Caco-2 (cell line): ENCODE data around the gene RHEBL1. TPM values are rescaled to one million over a fixed set of nuclear protein-coding genes. Genes with fewer than 3 reads are reported as not detected.

ENCODE experiments used
- BruUV-seq: library from RNA; stranded (reverse); fragments of 400-500 nt; replicated peaks from 2 replicates; lab custom pipeline; 2021; lab: Mats Ljungman, UMichigan
- CTCF ChIA-PET: fragments of 300-600 bp; sonication (Branson Sonifier 250); formaldehyde crosslinking; loops from one replicate; lab custom pipeline; 2022; ENCODE audit warnings: antibody characterized with exemption; lab: Charles Lee
- POLR2A ChIA-PET: fragments of 300-600 bp; sonication (Branson Sonifier 250); formaldehyde crosslinking; loops from one replicate; lab custom pipeline; 2022; ENCODE audit warnings: antibody characterized with exemption; lab: Charles Lee
- DNase-seq, 2 experiments: peaks; one replicate each; pipeline versions ENCODE4 v3.0.0 to v3.0.0-alpha.2; 2020 to 2022
- H3K27me3 ChIP-seq: replicated peaks from 2 replicates; pipeline ENCODE4 v1.6.0; 2011; ENCODE audit warnings: low read length; ENCODE audit not compliant: control insufficient read depth, insufficient read depth
- H3K36me3 ChIP-seq: 2 replicates; pipeline ENCODE4 v1.5.1; 2011; ENCODE audit warnings: low read length; ENCODE audit not compliant: control insufficient read depth, insufficient read depth
- H3K4me1 ChIP-seq: fragments of 250-450 bp; sonication (Bioruptor Pico); 2 replicates; pipeline ENCODE4 v1.5.1; 2020; ENCODE audit warnings: mild to moderate bottlenecking
- H3K4me3 ChIP-seq: 2 replicates; pipeline ENCODE4 v1.5.1; 2011; ENCODE audit warnings: low read depth, mild to moderate bottlenecking, control low read depth, low read length
- H3K9me3 ChIP-seq: fragments of 250-450 bp; sonication (Bioruptor Pico); 2 replicates; pipeline ENCODE4 v1.5.1; 2020; ENCODE audit warnings: mild to moderate bottlenecking, moderate library complexity
- H3K27ac Mint-ChIP-seq: one replicate; pipeline ENCODE4 v1.8.0; 2022; ENCODE audit warnings: mixed read lengths; ENCODE audit not compliant: unreplicated experiment
- H3K27me3 Mint-ChIP-seq: one replicate; pipeline ENCODE4 v1.8.0; 2022; ENCODE audit warnings: mixed read lengths; ENCODE audit not compliant: insufficient read depth, unreplicated experiment
- H3K36me3 Mint-ChIP-seq: one replicate; pipeline ENCODE4 v1.8.0; 2022; ENCODE audit warnings: mild to moderate bottlenecking, mixed read lengths; ENCODE audit not compliant: insufficient read depth, unreplicated experiment
- H3K4me1 Mint-ChIP-seq: one replicate; pipeline ENCODE4 v1.8.0; 2022; ENCODE audit warnings: low read depth, mixed read lengths; ENCODE audit not compliant: unreplicated experiment
- H3K4me3 Mint-ChIP-seq: one replicate; pipeline ENCODE4 v1.8.0; 2022; ENCODE audit warnings: mild to moderate bottlenecking, moderate library complexity, mixed read lengths; ENCODE audit not compliant: unreplicated experiment
- H3K9me3 Mint-ChIP-seq: one replicate; pipeline ENCODE4 v1.8.0; 2022; ENCODE audit warnings: mixed read lengths; ENCODE audit not compliant: unreplicated experiment
- intact Hi-C: fragments of 100-400 bp; cut with micrococcal nuclease; formaldehyde crosslinking; loops from one replicate; pipeline ENCODE4 v1.10.0; 2022; ENCODE audit not compliant: unreplicated experiment
- total RNA-seq: library from RNA; stranded (reverse); gene quantifications from 2 replicates; pipeline ENCODE4 v1.2.3, GENCODE V29; 2022
- TF ChIP-seq, protein P1 (sequence below), 2 experiments: fragments of 200-600 bp in 1 of 2; IDR thresholded peaks; 1 replicate in 1 of 2; 2 replicates in 1 of 2; pipeline versions ENCODE4 v1.5.1 to v1.8.0; 2011 to 2022; ENCODE audit warnings: antibody characterized with exemption in 1 of 2, control low read depth in 1 of 2, inconsistent platforms in 1 of 2, low read depth in 1 of 2, low read length in 1 of 2, mild to moderate bottlenecking in 1 of 2, moderate library complexity in 1 of 2; ENCODE audit not compliant: insufficient read depth in 1 of 2, severe bottlenecking in 1 of 2, unreplicated experiment in 1 of 2

Gene RHEBL1
- total RNA-seq, 1 experiment from 2014 or later, result 2.5 TPM

DNA sequence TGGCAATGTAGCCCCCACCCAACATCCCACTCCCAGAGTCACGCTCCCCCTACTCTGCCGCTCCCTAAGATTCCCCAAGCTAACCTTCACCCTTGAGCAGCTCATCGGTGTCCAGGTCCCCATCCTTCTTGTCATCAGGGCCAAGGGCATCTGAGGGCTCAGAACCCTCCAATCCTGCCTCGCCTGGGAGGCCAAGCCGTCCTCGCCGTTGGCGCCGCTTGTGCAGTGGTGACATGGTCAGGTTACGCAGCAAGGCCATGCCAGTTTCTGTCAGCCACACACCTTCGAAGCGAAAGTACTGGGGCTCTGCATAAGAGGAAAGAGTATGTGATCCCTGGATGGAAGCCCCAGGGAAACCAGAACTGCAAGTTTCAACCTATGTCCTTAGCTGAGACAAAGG lies 25.1 kb downstream of the RHEBL1 start:
- POLR2A ChIA-PET, result no interaction called here
- TF ChIP-seq, protein P1, sequence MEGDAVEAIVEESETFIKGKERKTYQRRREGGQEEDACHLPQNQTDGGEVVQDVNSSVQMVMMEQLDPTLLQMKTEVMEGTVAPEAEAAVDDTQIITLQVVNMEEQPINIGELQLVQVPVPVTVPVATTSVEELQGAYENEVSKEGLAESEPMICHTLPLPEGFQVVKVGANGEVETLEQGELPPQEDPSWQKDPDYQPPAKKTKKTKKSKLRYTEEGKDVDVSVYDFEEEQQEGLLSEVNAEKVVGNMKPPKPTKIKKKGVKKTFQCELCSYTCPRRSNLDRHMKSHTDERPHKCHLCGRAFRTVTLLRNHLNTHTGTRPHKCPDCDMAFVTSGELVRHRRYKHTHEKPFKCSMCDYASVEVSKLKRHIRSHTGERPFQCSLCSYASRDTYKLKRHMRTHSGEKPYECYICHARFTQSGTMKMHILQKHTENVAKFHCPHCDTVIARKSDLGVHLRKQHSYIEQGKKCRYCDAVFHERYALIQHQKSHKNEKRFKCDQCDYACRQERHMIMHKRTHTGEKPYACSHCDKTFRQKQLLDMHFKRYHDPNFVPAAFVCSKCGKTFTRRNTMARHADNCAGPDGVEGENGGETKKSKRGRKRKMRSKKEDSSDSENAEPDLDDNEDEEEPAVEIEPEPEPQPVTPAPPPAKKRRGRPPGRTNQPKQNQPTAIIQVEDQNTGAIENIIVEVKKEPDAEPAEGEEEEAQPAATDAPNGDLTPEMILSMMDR (IDR thresholded peaks at IDR 0.05; ENCODE audit: insufficient read depth in 1 of 2, low read depth in 1 of 2, low read length in 1 of 2, severe bottlenecking in 1 of 2, unreplicated experiment in 1 of 2), result no peak
- no peak overlapping the region for H3K4me3 Mint-ChIP-seq
- Histone ChIP-seq H3K9me3 (no peaks in the 10 kb centered on the region), H3K4me3 (no peak overlapping the region), H3K4me1 (no peaks in the 10 kb centered on the region), H3K36me3 (peaks cover 19% of the 10 kb centered on the region), H3K27me3 (no peaks in the 10 kb centered on the region)
- H3K27ac Mint-ChIP-seq, result no peak overlapping the region
- intact Hi-C loops, result no loop called here
- H3K27me3 Mint-ChIP-seq, result no peaks in the 10 kb centered on the region
- H3K36me3 Mint-ChIP-seq, result peaks cover 100% of the 10 kb centered on the region
- H3K4me1 Mint-ChIP-seq, result no peaks in the 10 kb centered on the region
- no peaks in the 10 kb centered on the region for H3K9me3 Mint-ChIP-seq
- no peak for DNase-seq
- no TSS peak for BruUV-seq
- CTCF ChIA-PET, result interaction anchor here (1.3 to 1.6 kb wide), 3 partner anchors 13 to 62 kb away, joined by 3 to 6 read pairs (median 3); partner anchors contain the start of gene PRKAG1

DNA sequence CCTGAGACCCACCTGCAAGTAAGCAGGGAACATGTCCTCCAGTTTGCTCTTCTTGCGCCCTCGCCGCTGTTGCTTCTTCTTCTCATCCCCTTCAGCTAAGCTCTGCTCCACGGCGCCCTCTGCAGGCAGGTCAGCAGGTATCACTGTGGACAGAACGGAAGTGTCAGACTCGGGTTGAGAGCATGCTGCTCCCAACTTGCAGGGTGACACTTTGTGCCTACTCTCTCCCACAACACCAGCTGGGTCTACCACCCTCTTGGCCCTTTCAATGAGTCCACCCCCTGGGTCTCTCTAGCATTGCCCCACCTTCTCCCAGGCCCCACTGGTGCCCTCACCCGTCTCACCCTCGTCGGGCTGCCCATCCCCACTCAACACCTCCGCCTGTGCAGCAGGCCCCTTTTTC lies 25.9 kb downstream of the RHEBL1 start:
- Mint-ChIP-seq H3K27me3 (no peaks in the 10 kb centered on the region), H3K27ac (no peak overlapping the region), H3K9me3 (no peaks in the 10 kb centered on the region), H3K4me3 (no peak overlapping the region), H3K4me1 (no peaks in the 10 kb centered on the region), H3K36me3 (peaks cover 99% of the 10 kb centered on the region)
- ChIA-PET CTCF (interaction anchor here (0.6 to 1.6 kb wide), 8 partner anchors 15 to 87 kb away, joined by 3 to 6 read pairs (median 3); partner anchors contain the start of genes ARF3, LMBR1L, PRKAG1 and RHEBL1), POLR2A (interaction anchor here (0.5 kb wide), 1 partner anchor 69 kb away, joined by 3 read pairs; no protein-coding TSS in a partner anchor)
- Histone ChIP-seq H3K4me3 (no peak overlapping the region), H3K9me3 (no peaks in the 10 kb centered on the region), H3K36me3 (peaks cover 17% of the 10 kb centered on the region), H3K27me3 (no peaks in the 10 kb centered on the region), H3K4me1 (no peaks in the 10 kb centered on the region)
- TF ChIP-seq, protein P1 (IDR thresholded peaks at IDR 0.05; ENCODE audit: insufficient read depth in 1 of 2, low read depth in 1 of 2, low read length in 1 of 2, severe bottlenecking in 1 of 2, unreplicated experiment in 1 of 2), result peak; percentile 61 to 82
- peak; percentile 75 to 80 for DNase-seq
- BruUV-seq, result TSS peak; percentile 11
- intact Hi-C loops, result no loop called here

DNA sequence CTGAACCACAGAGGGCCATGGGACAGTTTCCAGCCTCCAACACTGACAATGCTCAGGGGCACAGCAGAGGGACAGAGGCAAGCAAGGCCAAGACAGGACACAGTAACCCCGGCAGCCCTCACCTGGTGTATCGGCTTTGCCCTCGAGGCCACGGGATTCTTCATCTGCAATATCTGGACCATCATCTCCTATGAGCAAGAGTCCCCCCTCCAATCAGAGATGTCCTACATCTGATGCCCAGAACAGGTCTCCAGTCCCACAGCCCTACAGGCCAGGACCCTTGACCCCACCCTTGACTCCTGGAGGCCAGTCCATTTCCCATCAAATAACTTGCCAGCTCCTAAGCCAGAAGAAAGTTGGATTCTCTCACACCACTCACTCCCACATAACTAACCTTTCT lies 26.5 kb downstream of the RHEBL1 start:
- H3K4me3 ChIP-seq, result no peak overlapping the region
- ChIA-PET CTCF (interaction anchor here (0.6 to 1.6 kb wide), 8 partner anchors 16 to 86 kb away, joined by 3 to 6 read pairs (median 3); partner anchors contain the start of genes ARF3, LMBR1L, PRKAG1 and RHEBL1), POLR2A (no interaction called here)
- intact Hi-C loops, result no loop called here
- Mint-ChIP-seq H3K27ac (no peak overlapping the region), H3K4me3 (no peak overlapping the region), H3K36me3 (peaks cover 97% of the 10 kb centered on the region), H3K27me3 (no peaks in the 10 kb centered on the region), H3K4me1 (no peaks in the 10 kb centered on the region), H3K9me3 (no peaks in the 10 kb centered on the region)
- no peaks in the 10 kb centered on the region for H3K27me3 ChIP-seq
- BruUV-seq, result no TSS peak
- no peaks in the 10 kb centered on the region for H3K9me3 ChIP-seq
- H3K36me3 ChIP-seq, result peaks cover 16% of the 10 kb centered on the region
- no peak for DNase-seq
- TF ChIP-seq, protein P1 (IDR thresholded peaks at IDR 0.05; ENCODE audit: insufficient read depth in 1 of 2, low read depth in 1 of 2, low read length in 1 of 2, severe bottlenecking in 1 of 2, unreplicated experiment in 1 of 2), result no peak
- no peaks in the 10 kb centered on the region for H3K4me1 ChIP-seq
